Hematopoietic multipotent progenitor cell treated with erythropoietin and hydrocortisone succinate and interleukin-3 and kit ligand, for 6 days (in vitro differentiated cells): ENCODE measurements around the gene COX4I1.
A peak's percentile ranks its signal among the peaks of the same experiment; 100 is the strongest.

Experiments used
- DNase-seq: peaks from one replicate; pipeline ENCODE4 v3.0.0-alpha.2; 2015

The COX4I1 gene

DNA sequence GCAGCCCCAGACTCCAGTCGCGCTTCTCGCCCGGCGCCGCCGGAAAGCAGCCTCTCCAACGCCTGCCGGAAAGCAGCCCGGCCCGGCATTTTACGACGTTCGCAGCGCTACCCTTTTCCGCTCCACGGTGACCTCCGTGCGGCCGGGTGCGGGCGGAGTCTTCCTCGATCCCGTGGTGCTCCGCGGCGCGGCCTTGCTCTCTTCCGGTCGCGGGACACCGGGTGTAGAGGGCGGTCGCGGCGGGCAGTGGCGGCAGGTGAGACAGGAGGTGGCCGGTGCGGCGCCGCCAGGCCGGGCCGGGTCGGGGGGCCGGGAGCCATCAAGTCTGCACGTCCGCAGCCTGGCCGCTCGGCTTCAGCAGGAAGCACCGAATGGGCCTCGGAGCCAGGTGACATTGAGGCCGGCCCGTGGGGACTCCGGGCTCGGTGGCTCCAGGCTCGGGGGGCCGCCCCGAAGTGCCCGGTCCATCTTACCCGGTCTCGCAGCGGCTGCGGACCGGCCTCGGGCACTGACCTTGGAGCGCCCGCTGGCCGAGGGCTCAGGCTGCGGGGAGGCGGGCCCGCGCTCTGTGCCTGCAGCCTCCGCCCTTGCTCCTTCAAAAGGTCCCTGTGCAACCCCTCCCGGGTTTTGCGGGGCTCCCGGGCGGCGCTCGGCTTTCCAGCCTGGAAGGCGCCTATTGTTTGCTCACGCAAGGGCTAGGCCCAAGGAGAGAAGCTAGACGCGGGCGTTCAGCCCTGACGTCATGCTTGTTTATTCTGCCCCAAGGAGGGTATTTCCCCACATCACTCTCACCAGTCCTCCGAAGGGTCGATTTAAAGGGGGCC is at the start of gene COX4I1, which contains the start of gene EMC8:
Gene COX4I1 (plus strand): TSS at position 199 of the 824 bp plus-strand sequence. CDS start 1,511 bp downstream, outside the sequence.
Gene EMC8 (minus strand): TSS at position 48 of the 824 bp plus-strand sequence. CDS start 249 bp downstream, outside the sequence.
- DNase-seq: peak; percentile 95

DNA sequence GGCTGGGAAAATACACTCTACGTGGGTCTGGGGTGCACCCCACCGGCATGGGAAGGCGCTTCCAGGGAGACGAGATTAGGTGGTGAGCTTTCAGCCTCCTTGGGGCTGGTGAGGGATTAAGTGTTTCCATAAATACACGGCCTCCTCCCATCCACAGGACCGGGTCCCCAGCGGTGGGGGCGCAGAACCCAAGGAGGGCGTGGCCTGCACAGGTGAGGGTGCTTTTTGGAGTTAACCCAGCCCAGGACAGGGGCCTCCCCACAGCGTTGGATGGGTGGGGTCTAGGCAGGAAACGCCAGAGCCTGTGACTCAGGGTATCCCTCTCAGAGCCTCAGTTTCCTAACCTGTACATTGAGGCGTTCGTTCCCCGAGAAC is 49.7 kb upstream of the COX4I1 start:
- no peak for DNase-seq

GRCh38 chr16:85750146-85750826 is 49.2 kb upstream of the COX4I1 start:
- peak; percentile 55 for DNase-seq

DNA sequence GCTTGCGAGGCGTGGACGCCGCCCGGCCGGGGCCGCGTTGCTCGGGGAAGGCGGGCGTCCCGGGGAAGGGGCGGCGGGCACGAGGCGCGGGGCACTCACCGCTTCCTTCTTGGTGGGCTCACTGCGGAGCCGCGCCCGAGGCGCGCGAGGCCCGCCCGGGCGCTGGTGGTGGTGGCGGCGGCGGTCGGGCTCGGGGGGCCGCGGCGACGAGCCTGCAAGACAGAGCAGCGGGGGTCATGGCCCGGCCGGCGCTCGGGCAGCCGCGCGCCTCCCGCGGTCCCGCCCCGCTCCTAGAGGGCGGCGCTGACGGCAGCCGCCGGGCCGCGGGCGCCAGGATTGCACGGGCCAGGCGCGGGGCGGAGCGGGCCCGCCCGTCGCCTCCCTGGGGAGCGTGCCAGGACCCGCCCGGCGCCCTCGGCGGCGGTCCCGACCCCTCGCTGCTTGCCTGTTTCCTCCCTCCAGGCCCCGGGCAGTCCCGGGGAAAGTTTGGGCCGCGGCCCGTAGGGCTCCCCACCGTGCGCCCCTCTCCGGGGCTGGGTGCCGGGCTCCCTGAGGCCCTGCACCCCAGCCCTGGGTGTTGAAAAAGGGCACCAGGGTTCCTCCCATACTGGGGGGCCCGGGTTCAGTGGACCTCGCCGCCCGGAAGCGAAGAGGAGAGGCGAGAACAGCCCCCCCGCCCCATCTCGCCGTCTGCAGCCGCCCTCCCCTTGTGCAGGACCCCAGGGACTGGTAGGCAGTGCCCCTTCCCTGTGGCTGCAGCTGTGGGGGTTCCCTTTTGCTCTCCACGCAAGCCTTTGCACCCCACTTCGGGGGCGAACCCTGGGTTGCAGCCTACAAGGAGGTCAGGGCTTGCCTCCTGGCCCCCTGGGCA is 48.4 kb upstream of the COX4I1 start, which contains the start of gene C16orf74:
Gene C16orf74 (minus strand): TSS at position 270 of the 871 bp plus-strand sequence. CDS start 15,879 bp downstream, outside the sequence.
- peak; percentile 67 for DNase-seq

DNA sequence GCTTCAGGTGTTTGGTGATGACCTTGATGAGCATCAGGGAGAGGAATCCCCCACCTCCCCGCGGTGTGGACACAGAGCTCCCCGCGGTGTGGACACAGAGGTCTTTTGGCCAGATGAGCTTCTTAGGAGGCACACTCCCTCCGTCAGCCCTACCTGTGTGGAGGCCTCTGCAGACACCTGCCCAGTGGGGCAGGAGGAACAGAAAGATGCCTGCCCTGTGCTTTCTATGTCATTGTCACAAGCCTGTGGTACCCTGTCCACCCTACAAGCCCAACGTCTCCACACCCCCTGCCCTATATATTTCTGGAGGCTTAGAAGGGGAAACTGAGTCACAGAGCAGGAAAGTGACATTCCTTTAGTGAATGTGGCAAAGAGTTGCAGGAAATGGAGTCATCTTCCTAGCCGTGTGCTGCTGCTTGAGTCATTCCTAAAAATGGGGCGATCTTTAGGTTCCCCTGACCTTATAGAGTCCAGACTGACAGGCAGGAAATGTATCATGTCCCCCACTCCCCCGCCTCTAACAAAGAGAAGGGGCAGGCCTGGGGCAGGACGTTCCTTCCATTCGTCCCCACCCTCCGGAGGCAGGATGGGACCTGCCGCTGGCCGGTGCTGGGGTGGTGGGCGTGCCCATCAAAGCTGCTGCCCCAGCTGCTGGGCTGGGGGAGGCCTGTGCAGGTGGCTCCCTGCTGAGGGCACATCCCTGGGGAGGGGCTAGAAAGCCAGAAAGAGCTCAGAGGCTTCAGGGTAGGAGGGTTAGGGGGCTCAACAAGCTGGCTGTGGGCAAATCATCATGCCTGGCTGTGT is 47.6 kb upstream of the COX4I1 start:
- no peak for DNase-seq

DNA sequence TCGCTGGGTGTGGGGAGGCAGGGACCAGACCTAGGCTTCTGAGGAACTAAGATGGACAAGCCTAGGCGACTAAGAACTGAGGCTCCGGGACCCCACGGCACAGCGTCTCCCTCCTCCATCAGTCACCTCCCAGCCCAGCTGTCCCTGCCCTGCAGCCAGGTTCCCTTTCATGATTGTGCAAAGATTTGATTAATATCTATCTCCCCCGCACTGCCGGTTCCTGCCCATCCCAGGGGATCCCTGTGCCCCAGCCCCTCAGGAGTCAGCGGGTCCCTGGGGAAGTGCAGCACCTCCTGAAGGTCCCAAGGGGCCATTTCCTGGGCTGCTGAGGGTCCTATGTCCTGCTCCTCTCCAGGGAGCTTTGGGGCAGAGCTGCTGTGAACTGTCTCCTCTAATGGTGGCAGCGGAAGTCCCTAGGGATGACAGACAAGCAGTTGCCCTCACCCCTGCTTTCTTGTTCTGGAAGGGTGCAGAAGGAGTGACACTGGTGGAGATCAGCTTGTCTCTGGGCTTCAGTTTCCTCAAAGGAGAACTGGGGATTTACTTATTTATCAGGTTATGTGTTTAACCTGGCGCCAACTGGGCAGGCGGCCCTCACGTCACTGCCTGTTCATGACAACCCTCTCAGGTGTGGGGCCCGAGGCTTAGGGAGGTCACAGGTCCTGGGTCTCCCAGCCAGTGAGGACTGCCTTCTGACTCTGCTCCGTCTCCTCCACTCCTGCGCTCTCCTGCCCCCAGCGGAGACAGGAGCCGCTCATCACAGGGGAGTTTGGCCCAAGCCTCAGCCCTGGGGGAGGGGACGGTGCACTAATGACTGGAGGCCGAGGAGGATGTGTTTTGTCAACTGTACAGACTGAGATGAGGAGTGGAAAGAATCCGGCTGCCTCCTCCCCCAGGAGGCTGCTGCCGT is 46.7 kb upstream of the COX4I1 start:
- DNase-seq: no peak

- no peak for DNase-seq
Observed at GRCh38 chr16:85753559-85753958, 45.9 kb upstream of the COX4I1 start.

- DNase-seq: no peak
Observed at GRCh38 chr16:85753976-85754375, 45.5 kb upstream of the COX4I1 start.

DNA sequence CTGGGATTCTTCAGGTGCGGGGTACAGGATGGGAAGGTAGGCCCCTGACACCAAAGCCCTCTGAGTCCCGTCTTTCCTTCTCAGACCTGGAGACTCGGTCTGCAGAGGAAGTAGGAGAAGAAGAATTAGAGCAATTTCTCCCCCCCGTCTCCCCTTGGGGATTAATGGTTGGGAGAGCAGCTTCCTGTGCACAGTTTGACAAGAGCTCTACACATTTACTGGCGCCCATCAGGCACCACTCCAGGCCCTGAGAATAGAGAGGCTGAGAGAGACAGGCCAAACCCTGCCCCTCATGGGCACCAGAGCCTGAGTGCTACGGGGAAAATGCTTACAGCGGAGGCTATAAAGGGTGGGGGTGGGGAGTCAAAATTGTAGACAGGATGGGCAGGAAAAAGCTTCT is 45.1 kb upstream of the COX4I1 start:
- no peak for DNase-seq

DNA sequence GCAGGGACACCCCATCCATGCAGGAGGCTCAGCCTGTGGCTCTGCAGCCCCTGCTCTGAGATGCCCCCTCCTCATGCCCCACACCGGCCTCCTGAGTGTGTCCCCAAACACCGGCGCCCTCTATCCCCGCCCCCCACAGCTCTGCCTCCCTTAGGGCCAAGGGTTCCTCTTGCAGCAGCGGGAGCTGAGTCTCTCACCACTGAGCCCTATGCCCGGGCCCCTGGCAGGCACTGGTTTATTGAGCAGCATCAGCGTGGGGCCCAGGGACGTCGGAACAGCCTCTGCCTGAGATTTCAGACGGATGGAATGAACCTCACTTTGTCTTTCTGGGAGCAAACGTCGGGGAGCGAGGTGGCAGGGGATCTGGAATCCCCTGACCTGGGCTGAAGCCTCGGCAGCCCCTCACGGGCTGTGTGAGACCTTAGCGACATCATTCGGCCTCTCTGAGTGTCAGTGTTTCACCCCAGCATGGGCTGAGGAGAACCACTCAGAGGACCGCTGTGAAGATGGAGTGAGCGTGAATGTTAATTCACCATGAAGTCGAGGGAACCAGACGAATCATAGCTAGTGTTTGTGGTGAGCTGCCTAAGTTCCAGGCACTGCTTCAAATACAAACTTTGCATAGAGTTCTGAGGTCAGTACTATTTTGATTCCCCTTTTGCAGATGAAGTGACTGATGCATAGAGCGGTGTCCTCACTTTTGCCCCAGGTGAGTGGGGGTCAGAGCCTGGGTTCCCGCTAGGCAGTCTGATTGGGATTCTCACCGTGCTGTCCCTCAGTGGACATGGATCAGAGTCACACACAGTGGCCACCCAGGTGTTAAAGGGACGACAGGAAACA is 43.3 kb upstream of the COX4I1 start:
- no peak for DNase-seq

- no peak for DNase-seq
Observed at GRCh38 chr16:85757341-85757822, 42.1 kb upstream of the COX4I1 start.

DNA sequence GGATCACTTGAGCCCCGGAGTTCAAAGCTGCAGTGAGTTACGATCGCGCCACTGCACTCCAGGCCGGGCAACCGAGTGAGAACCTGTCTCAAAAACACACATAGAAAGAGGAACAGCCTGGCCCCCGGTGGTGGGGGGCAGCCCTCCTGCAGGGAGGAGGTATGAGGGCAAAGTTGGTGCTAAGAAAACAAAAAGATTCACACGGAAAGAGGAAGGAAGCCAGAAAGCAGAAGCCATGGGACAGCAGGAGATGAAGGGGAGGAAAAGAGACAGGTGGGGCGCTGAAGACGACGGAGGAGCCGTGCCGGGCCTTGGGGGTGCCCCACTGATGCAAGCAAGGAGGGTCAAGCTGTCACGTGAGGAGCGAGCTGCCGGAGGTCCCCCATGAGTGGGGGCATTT is 40.4 kb upstream of the COX4I1 start:
- DNase-seq: peak; percentile 64

DNA sequence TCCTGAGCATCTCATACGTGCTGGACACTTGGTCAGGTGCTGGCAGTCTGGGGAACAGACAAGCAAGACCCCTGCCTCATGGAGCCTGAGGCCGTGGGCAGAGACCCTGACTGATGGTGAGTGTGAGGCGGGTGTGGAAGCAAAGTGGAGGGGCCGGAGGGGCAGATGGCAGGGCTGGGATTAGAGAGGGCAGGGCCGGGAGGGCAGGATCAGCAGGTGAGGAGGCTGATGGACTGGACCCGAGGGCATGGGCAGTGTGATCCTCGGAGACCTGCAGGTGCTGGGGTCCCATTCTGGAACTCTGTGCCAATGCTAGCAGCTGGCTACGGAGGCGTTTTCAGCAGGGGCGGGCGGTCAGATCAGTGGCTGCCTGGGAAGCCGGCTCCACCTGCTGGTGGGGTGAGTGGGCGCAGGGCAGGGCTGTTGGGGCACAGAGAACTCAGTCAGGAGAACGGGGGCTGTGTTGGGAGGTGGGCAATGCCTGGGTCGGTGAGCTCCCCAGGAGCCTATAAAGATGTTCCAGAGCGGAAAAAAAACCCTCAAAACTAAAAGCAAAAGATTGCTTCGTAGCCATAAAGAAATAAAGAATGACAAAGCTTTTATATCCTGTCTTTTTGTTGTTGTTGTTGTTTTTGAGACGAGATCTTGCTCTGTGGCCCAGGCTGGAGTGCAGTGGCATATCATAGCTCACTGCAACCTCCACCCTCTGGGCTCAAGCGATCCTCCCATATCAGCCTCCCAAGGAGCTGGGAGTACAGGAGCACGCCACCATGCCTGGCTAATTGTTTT is 39.7 kb upstream of the COX4I1 start:
- peak; percentile 70 for DNase-seq

GRCh38 chr16:85761861-85762260 is 37.6 kb upstream of the COX4I1 start:
- peak; percentile 52 for DNase-seq

DNA sequence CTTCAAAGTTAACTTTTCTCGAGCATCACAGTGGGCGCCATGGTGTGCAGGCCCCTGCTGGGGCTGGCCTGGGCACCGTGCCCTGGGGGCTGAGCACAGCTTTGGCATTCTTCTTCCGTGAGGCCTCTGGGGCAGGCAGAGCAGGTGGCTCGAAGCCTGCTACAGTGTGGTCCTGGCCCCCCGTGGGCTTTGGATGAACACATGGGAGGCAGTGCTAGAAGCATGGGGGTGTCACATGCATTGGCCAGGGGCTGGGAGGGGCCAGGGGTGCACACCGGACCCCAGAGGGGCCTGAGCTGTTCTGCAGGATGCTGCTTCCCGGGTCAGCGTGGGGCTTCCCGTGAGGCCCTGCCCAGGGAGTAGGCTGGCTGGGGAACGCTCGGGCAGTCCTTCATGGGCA is 36.5 kb upstream of the COX4I1 start:
- DNase-seq: no peak

DNA sequence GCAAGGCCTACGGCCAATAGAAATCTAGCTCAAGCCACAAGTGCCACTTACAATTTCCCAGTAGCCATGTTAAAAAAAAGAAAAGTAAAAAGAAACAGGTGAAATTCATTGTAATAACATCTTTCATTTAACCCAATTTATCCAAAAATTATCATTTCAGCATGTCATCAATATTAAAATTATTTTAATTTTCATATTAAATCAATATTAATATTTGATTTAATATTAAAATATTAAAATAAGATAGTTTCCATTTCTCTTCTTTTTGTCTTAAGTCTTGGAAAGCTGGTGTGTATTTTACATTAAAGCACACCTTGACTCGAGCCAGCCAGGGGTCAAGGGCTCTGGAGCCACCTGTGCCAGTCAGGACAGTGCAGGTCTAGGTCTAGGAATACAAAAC is 35.9 kb upstream of the COX4I1 start:
- DNase-seq: no peak

GRCh38 chr16:85765211-85765610 is 34.3 kb upstream of the COX4I1 start:
- no peak for DNase-seq

DNA sequence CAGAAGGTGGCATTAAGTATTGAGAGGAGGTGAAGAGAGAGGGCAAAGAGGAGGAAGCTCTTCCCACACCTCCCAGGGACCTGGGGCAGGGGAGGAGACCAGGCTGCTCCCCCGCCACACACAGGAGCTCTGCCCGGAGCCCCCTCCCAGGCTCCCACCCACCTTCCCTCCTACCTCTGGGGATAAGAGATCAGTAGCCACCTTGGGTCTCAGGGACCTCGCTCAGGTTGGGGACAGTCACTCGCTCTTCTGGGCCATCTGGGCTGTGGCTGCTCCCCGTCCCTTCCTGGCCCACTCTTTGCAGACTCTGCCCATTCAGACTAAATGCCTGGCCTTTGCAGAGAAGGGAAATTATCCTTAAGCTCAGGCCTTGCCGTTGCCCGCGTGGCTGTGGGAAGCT is 33.7 kb upstream of the COX4I1 start:
- DNase-seq: no peak

- no peak for DNase-seq
Observed at GRCh38 chr16:85767531-85767930, 32.0 kb upstream of the COX4I1 start.
